ENCODE results near the gene SOX6.

The SOX6 gene

DNA sequence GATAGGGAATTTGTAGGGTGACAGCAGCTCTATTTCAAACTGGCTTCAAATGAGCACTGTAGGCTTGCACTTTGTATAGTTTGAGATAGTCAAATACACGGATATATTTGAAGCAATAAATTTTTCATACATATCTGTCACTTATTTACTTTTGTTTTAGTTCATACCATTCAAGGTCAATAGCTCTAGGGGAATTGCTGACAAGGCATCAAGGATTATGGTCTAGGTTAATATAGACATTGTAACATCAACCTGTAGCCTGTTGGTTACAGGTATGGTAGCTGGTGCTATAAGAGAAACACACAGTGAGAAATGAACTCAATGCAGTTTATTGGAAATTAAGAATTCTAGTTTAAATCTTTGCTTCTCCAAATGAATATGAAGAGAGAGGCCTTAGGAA, 267.6 kb downstream of the SOX6 start:
- no peak for TF ChIP-seq EZH2 (optimal IDR thresholded peaks at IDR 0.05; ENCODE audit: low read depth, low read length)
- TF ChIP-seq EZH2phosphoT487 (IDR thresholded peaks at IDR 0.05; ENCODE audit: low read length): no peak
- TF ChIP-seq, protein P1, sequence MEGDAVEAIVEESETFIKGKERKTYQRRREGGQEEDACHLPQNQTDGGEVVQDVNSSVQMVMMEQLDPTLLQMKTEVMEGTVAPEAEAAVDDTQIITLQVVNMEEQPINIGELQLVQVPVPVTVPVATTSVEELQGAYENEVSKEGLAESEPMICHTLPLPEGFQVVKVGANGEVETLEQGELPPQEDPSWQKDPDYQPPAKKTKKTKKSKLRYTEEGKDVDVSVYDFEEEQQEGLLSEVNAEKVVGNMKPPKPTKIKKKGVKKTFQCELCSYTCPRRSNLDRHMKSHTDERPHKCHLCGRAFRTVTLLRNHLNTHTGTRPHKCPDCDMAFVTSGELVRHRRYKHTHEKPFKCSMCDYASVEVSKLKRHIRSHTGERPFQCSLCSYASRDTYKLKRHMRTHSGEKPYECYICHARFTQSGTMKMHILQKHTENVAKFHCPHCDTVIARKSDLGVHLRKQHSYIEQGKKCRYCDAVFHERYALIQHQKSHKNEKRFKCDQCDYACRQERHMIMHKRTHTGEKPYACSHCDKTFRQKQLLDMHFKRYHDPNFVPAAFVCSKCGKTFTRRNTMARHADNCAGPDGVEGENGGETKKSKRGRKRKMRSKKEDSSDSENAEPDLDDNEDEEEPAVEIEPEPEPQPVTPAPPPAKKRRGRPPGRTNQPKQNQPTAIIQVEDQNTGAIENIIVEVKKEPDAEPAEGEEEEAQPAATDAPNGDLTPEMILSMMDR (IDR thresholded peaks at IDR 0.05; ENCODE audit: low read length): no peak
- no peaks in the 10 kb centered on the region for H3K4me1 ChIP-seq (ENCODE audit: low read length)
- no peak overlapping the region for H2AFZ ChIP-seq (ENCODE audit: low read length)
- H3F3A ChIP-seq (ENCODE audit: insufficient read depth, low read length): no peaks in the 10 kb centered on the region
- H3K9me3 ChIP-seq (replicated peaks; ENCODE audit: insufficient read depth, low read length): no peaks in the 10 kb centered on the region
- H3K4me2 ChIP-seq (ENCODE audit: low read depth, low read length): no peak overlapping the region
- DNase-seq: no peak
- H4K20me1 ChIP-seq (ENCODE audit: insufficient read depth, low read length): no peaks in the 10 kb centered on the region
- H3K9me2 ChIP-seq (replicated peaks; ENCODE audit: insufficient read depth, low read length): no peaks in the 10 kb centered on the region
- no peak overlapping the region for H3K9ac ChIP-seq (ENCODE audit: low read length)
- H3K36me3 ChIP-seq (replicated peaks; ENCODE audit: insufficient read depth, low read length): no peaks in the 10 kb centered on the region
- H3K27ac ChIP-seq (ENCODE audit: low read length): no peak overlapping the region
- H3K27me3 ChIP-seq (replicated peaks; ENCODE audit: insufficient read depth, low read length): no peaks in the 10 kb centered on the region
- H3K4me3 ChIP-seq (ENCODE audit: low read length): no peak overlapping the region
- no peaks in the 10 kb centered on the region for H3K79me2 ChIP-seq (ENCODE audit: low read length)

DNA sequence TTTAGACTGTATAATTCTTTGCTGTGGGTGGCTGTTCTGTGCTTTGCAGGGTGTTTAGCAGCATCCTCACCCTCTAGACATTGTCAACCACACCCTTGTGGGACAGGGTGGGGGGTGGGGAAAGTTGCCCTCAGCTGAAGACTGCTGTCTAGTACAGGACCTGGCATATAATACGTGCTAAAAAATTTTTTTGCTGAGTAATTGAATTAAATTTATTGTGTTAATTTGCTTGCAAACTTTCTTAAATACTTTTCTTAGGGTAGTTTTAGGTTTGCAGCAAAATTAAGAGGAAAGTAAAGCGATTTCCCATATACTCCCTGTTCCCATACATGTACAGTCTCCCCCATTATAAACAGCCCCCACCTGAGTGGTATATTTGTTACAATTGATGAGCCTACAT, 268.5 kb downstream of the SOX6 start:
- H3K4me2 ChIP-seq (ENCODE audit: low read depth, low read length): no peak overlapping the region
- no peak overlapping the region for H3K4me3 ChIP-seq (ENCODE audit: low read length)
- H3K9me3 ChIP-seq (replicated peaks; ENCODE audit: insufficient read depth, low read length): no peaks in the 10 kb centered on the region
- no peak overlapping the region for H2AFZ ChIP-seq (ENCODE audit: low read length)
- H3K79me2 ChIP-seq (ENCODE audit: low read length): no peaks in the 10 kb centered on the region
- no peak overlapping the region for H3K27ac ChIP-seq (ENCODE audit: low read length)
- H3K27me3 ChIP-seq (replicated peaks; ENCODE audit: insufficient read depth, low read length): no peaks in the 10 kb centered on the region
- H3F3A ChIP-seq (ENCODE audit: insufficient read depth, low read length): no peaks in the 10 kb centered on the region
- TF ChIP-seq, protein P1 (IDR thresholded peaks at IDR 0.05; ENCODE audit: low read length): no peak
- no peak for TF ChIP-seq EZH2phosphoT487 (IDR thresholded peaks at IDR 0.05; ENCODE audit: low read length)
- TF ChIP-seq EZH2 (optimal IDR thresholded peaks at IDR 0.05; ENCODE audit: low read depth, low read length): no peak
- no peaks in the 10 kb centered on the region for H4K20me1 ChIP-seq (ENCODE audit: insufficient read depth, low read length)
- H3K4me1 ChIP-seq (ENCODE audit: low read length): no peaks in the 10 kb centered on the region
- H3K36me3 ChIP-seq (replicated peaks; ENCODE audit: insufficient read depth, low read length): no peaks in the 10 kb centered on the region
- no peaks in the 10 kb centered on the region for H3K9me2 ChIP-seq (replicated peaks; ENCODE audit: insufficient read depth, low read length)
- no peak for DNase-seq
- no peak overlapping the region for H3K9ac ChIP-seq (ENCODE audit: low read length)

DNA sequence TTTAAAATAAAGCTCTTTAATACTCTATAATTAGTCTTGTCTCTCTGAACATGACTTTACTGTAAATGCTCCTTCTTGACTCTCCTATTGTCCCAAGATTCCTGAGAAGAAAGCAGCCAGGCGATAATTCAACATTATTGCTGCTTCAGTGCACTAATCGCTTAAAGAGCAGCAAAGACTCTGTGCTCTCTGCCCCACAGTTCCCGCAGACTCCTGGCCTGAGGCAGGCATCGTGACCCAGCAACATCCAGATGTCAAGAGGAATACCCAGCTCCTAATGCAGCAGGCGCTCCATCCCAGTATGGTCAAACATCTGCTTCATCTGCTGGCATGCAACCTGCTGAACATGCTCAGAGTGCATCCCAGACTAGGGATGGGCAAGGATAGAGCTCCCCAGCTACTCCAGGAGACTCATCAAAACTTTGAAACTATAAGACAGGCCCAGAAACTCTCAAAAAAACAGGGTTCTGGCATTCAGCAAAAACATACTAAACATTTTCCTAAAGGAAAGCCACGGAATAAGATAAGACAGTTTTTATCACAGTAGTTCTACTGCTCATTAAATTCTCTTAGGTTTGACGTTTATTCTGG, 270.0 kb downstream of the SOX6 start:
- Histone ChIP-seq H3K9me3 (replicated peaks; ENCODE audit: insufficient read depth, low read length) (no peaks in the 10 kb centered on the region), H3K4me1 (ENCODE audit: low read length) (no peaks in the 10 kb centered on the region), H3K9ac (ENCODE audit: low read length) (no peak overlapping the region), H3K27me3 (replicated peaks; ENCODE audit: insufficient read depth, low read length) (no peaks in the 10 kb centered on the region), H3K79me2 (ENCODE audit: low read length) (no peaks in the 10 kb centered on the region), H3K36me3 (replicated peaks; ENCODE audit: insufficient read depth, low read length) (no peaks in the 10 kb centered on the region), H3K27ac (ENCODE audit: low read length) (no peak overlapping the region), H3F3A (ENCODE audit: insufficient read depth, low read length) (no peaks in the 10 kb centered on the region), H2AFZ (ENCODE audit: low read length) (no peak overlapping the region), H3K4me2 (ENCODE audit: low read depth, low read length) (no peak overlapping the region), H3K4me3 (ENCODE audit: low read length) (no peak overlapping the region), H3K9me2 (replicated peaks; ENCODE audit: insufficient read depth, low read length) (no peaks in the 10 kb centered on the region), H4K20me1 (ENCODE audit: insufficient read depth, low read length) (no peaks in the 10 kb centered on the region)
- no peak for DNase-seq
- no peak for TF ChIP-seq EZH2 (optimal IDR thresholded peaks at IDR 0.05; ENCODE audit: low read depth, low read length)
- TF ChIP-seq, protein P1 (IDR thresholded peaks at IDR 0.05; ENCODE audit: low read length): no peak
- no peak for TF ChIP-seq EZH2phosphoT487 (IDR thresholded peaks at IDR 0.05; ENCODE audit: low read length)

Measured in MM.1S (cell line).